ENCODE results near the gene HAO2. TPM values are rescaled to one million over a fixed set of nuclear protein-coding genes. Genes with fewer than 3 reads are reported as not detected.

HAO2 gene
- total RNA-seq, 1 experiment from 2014 or later: not detected

GRCh38 chr1:119428991-119429390, 60.4 kb downstream of the HAO2 start:
- H3K9me3 ChIP-seq (ENCODE audit: control insufficient read depth, insufficient read depth, low read depth, low read length): no peaks in the 10 kb centered on the region
- no peak for DNase-seq (ENCODE audit: low read depth, low spot score)
- H3K27ac ChIP-seq (ENCODE audit: low read length): no peak overlapping the region
- no peak for ATAC-seq
- in situ Hi-C loops (cut with HindIII; ENCODE audit: low pct_unique_long_range_greater_than_20kb, low sequenced_read_pairs) (no loop called here), intact Hi-C loops (cut with micrococcal nuclease; ENCODE audit: unreplicated experiment) (no loop called here)
- no peak overlapping the region for H3K4me3 ChIP-seq (ENCODE audit: low read depth in 2 of 2, low read length in 2 of 2)
- peaks cover 11% of the 10 kb centered on the region; the same call in 1 of the 2 replicates for H3K27me3 ChIP-seq (ENCODE audit: control insufficient read depth, insufficient read depth, low read length)
- CTCF ChIA-PET: no interaction called here
- no peaks in the 10 kb centered on the region for H3K4me1 ChIP-seq (ENCODE audit: control insufficient read depth, insufficient read depth, low read length)
- BruUV-seq (replicated peaks): no TSS peak
- H3K36me3 ChIP-seq (ENCODE audit: control insufficient read depth, insufficient read depth, low read length): no peaks in the 10 kb centered on the region
- POLR2A ChIA-PET: no interaction called here
- no peak for TF ChIP-seq SIN3A (IDR thresholded peaks at IDR 0.05; ENCODE audit: borderline replicate concordance, insufficient read depth, low read depth, low read length)
- no peak for TF ChIP-seq POLR2AphosphoS5 (IDR thresholded peaks at IDR 0.05; ENCODE audit: low read depth, low read length)
- TF ChIP-seq TCF7L2 (IDR thresholded peaks at IDR 0.05; ENCODE audit: low read depth, low read length): no peak
- no peak for TF ChIP-seq CTCF (IDR thresholded peaks at IDR 0.05)
- TF ChIP-seq REST (IDR thresholded peaks at IDR 0.05; ENCODE audit: insufficient read depth in 1 of 2, low read depth in 2 of 2, low read length in 1 of 2): no peak

GRCh38 chr1:119429687-119430086, 61.1 kb downstream of the HAO2 start:
- in situ Hi-C loops (cut with HindIII; ENCODE audit: low pct_unique_long_range_greater_than_20kb, low sequenced_read_pairs): no loop called here
- ATAC-seq (no peak), DNase-seq (ENCODE audit: low read depth, low spot score) (no peak)
- POLR2A ChIA-PET: no interaction called here
- BruUV-seq (replicated peaks): no TSS peak
- intact Hi-C loops (cut with micrococcal nuclease; ENCODE audit: unreplicated experiment): no loop called here
- Histone ChIP-seq H3K27me3 (ENCODE audit: control insufficient read depth, insufficient read depth, low read length) (peaks cover 11% of the 10 kb centered on the region; the same call in 1 of the 2 replicates), H3K9me3 (ENCODE audit: control insufficient read depth, insufficient read depth, low read depth, low read length) (no peaks in the 10 kb centered on the region), H3K27ac (ENCODE audit: low read length) (no peak overlapping the region), H3K4me3 (ENCODE audit: low read depth in 2 of 2, low read length in 2 of 2) (no peak overlapping the region), H3K36me3 (ENCODE audit: control insufficient read depth, insufficient read depth, low read length) (no peaks in the 10 kb centered on the region), H3K4me1 (ENCODE audit: control insufficient read depth, insufficient read depth, low read length) (no peaks in the 10 kb centered on the region)
- TF ChIP-seq POLR2AphosphoS5 (IDR thresholded peaks at IDR 0.05; ENCODE audit: low read depth, low read length): no peak
- TF ChIP-seq SIN3A (IDR thresholded peaks at IDR 0.05; ENCODE audit: borderline replicate concordance, insufficient read depth, low read depth, low read length): no peak
- no peak for TF ChIP-seq TCF7L2 (IDR thresholded peaks at IDR 0.05; ENCODE audit: low read depth, low read length)
- no peak for TF ChIP-seq REST (IDR thresholded peaks at IDR 0.05; ENCODE audit: insufficient read depth in 1 of 2, low read depth in 2 of 2, low read length in 1 of 2)
- TF ChIP-seq CTCF (IDR thresholded peaks at IDR 0.05): no peak
- CTCF ChIA-PET: no interaction called here
